Measurements from ENCODE around the gene ATP5MC3.
A peak's percentile ranks its signal among the peaks of the same experiment; 100 is the strongest.

Gene ATP5MC3

GRCh38 chr2:175169191-175169590 lies 12.3 kb downstream of the ATP5MC3 start:
- H3K27ac ChIP-seq (ENCODE audit: low read length, poor library complexity, severe bottlenecking) = no peak overlapping the region
- H2BK15ac ChIP-seq (ENCODE audit: low read depth, poor library complexity, severe bottlenecking) = no peak overlapping the region
- H3K9me3 ChIP-seq (ENCODE audit: control insufficient read depth, low read length) = no peaks in the 10 kb centered on the region
- H3K4me1 ChIP-seq (ENCODE audit: control insufficient read depth, insufficient read depth, low read depth, low read length) = peaks cover 3% of the 10 kb centered on the region
- no peaks in the 10 kb centered on the region for H3K27me3 ChIP-seq (ENCODE audit: control insufficient read depth in 1 of 2, insufficient read depth in 1 of 2, low read length in 2 of 2)
- DNase-seq = no peak
- H3K36me3 ChIP-seq (ENCODE audit: control insufficient read depth in 1 of 2, insufficient read depth in 2 of 2, low read depth in 1 of 2, low read length in 2 of 2) = peaks cover 0 to 13% of the 10 kb centered on the region in 2 experiments
- H2BK120ac ChIP-seq (ENCODE audit: low read depth, low read length) = no peak overlapping the region
- no peak overlapping the region for H2AK5ac ChIP-seq (ENCODE audit: low read length, severe bottlenecking)
- H2BK5ac ChIP-seq (ENCODE audit: low read depth, low read length, poor library complexity, severe bottlenecking) = no peak overlapping the region
- no peak overlapping the region for H2AFZ ChIP-seq (ENCODE audit: low read depth, low read length)
- WGBS = 100% methylated on average over 1 of the region's 3 CpGs
- no peak overlapping the region for H3K14ac ChIP-seq (ENCODE audit: low read length in 2 of 2)
- H3K4ac ChIP-seq (ENCODE audit: low read depth in 1 of 2, low read length in 2 of 2) = no peak overlapping the region
- peaks cover 6% of the 10 kb centered on the region for H3K79me1 ChIP-seq (replicated peaks; ENCODE audit: low read length, poor library complexity, severe bottlenecking)
- no peak overlapping the region for H3K18ac ChIP-seq (ENCODE audit: low read depth in 1 of 2, low read length in 2 of 2)
- H3K4me3 ChIP-seq (ENCODE audit: insufficient read depth in 1 of 2, low read depth in 1 of 2, low read length in 2 of 2) = peak overlapping the region in 1 of 2 experiments; percentile 90
- H4K8ac ChIP-seq (ENCODE audit: low read length) = no peak overlapping the region
- H3K4me2 ChIP-seq (ENCODE audit: low read length, poor library complexity, severe bottlenecking) = no peak overlapping the region
- no peak overlapping the region for H4K91ac ChIP-seq (ENCODE audit: low read length)
- peak overlapping the region; percentile 93 for H3K9ac ChIP-seq (ENCODE audit: low read length)
- H2BK12ac ChIP-seq (ENCODE audit: low read length in 2 of 2) = no peak overlapping the region
- H3K23ac ChIP-seq (ENCODE audit: low read length in 2 of 2) = no peak overlapping the region

- Histone ChIP-seq H2BK120ac (ENCODE audit: low read depth, low read length) (no peak overlapping the region), H2BK12ac (ENCODE audit: low read length in 2 of 2) (peak overlapping the region in 1 of 2 experiments; percentile 92), H3K27me3 (ENCODE audit: control insufficient read depth in 1 of 2, insufficient read depth in 1 of 2, low read length in 2 of 2) (no peaks in the 10 kb centered on the region), H3K9me3 (ENCODE audit: control insufficient read depth, low read length) (no peaks in the 10 kb centered on the region), H3K4me2 (ENCODE audit: low read length, poor library complexity, severe bottlenecking) (peak overlapping the region; percentile 47), H3K79me1 (replicated peaks; ENCODE audit: low read length, poor library complexity, severe bottlenecking) (peaks cover 5% of the 10 kb centered on the region), H2BK15ac (ENCODE audit: low read depth, poor library complexity, severe bottlenecking) (no peak overlapping the region), H3K14ac (ENCODE audit: low read length in 2 of 2) (peak overlapping the region in 1 of 2 experiments; percentile 97), H4K8ac (ENCODE audit: low read length) (no peak overlapping the region), H4K91ac (ENCODE audit: low read length) (peak overlapping the region; percentile 70), H3K9ac (ENCODE audit: low read length) (peak overlapping the region; percentile 93), H3K4ac (ENCODE audit: low read depth in 1 of 2, low read length in 2 of 2) (peak overlapping the region; percentile 66 to 87), H3K27ac (ENCODE audit: low read length, poor library complexity, severe bottlenecking) (peak overlapping the region; percentile 92), H3K36me3 (ENCODE audit: control insufficient read depth in 1 of 2, insufficient read depth in 2 of 2, low read depth in 1 of 2, low read length in 2 of 2) (peaks cover 0 to 7% of the 10 kb centered on the region in 2 experiments), H2AFZ (ENCODE audit: low read depth, low read length) (peak overlapping the region; percentile 82), H2AK5ac (ENCODE audit: low read length, severe bottlenecking) (no peak overlapping the region), H3K4me3 (ENCODE audit: insufficient read depth in 1 of 2, low read depth in 1 of 2, low read length in 2 of 2) (peak overlapping the region; percentile 74 to 90), H2BK5ac (ENCODE audit: low read depth, low read length, poor library complexity, severe bottlenecking) (peak overlapping the region; percentile 77), H3K18ac (ENCODE audit: low read depth in 1 of 2, low read length in 2 of 2) (peak overlapping the region; percentile 65 to 84), H3K4me1 (ENCODE audit: control insufficient read depth, insufficient read depth, low read depth, low read length) (peaks cover 3% of the 10 kb centered on the region), H3K23ac (ENCODE audit: low read length in 2 of 2) (no peak overlapping the region)
- 0% methylated on average over 2 of the region's 11 CpGs for WGBS
- DNase-seq = no peak
These were observed 13.0 kb downstream of the ATP5MC3 start for GRCh38 chr2:175168564-175168945.

GRCh38 chr2:175167792-175168563 lies 13.5 kb downstream of the ATP5MC3 start, which contains the start of gene ATF2:
TSS of gene ATF2 (minus strand) at chr2:175168203. CDS start at chr2:175136443, 31,760 bp downstream.
- Histone ChIP-seq H3K9me3 (ENCODE audit: control insufficient read depth, low read length) (no peaks in the 10 kb centered on the region), H2BK12ac (ENCODE audit: low read length in 2 of 2) (peak within 1 kb of the TSS; percentile 41 to 92), H4K8ac (ENCODE audit: low read length) (peak within 1 kb of the TSS; percentile 98), H3K4me3 (ENCODE audit: insufficient read depth in 1 of 2, low read depth in 1 of 2, low read length in 2 of 2) (peak within 1 kb of the TSS; percentile 90 to 97), H4K91ac (ENCODE audit: low read length) (peak within 1 kb of the TSS; percentile 98), H2AFZ (ENCODE audit: low read depth, low read length) (peak within 1 kb of the TSS; percentile 82), H3K27ac (ENCODE audit: low read length, poor library complexity, severe bottlenecking) (peak within 1 kb of the TSS; percentile 92), H3K18ac (ENCODE audit: low read depth in 1 of 2, low read length in 2 of 2) (peak within 1 kb of the TSS; percentile 97 to 100), H3K79me1 (replicated peaks; ENCODE audit: low read length, poor library complexity, severe bottlenecking) (peaks cover 5% of the 10 kb centered on the region), H3K4me1 (ENCODE audit: control insufficient read depth, insufficient read depth, low read depth, low read length) (peaks cover 3% of the 10 kb centered on the region), H3K14ac (ENCODE audit: low read length in 2 of 2) (peak within 1 kb of the TSS; percentile 58 to 99), H3K4ac (ENCODE audit: low read depth in 1 of 2, low read length in 2 of 2) (peak within 1 kb of the TSS; percentile 66 to 98), H2BK15ac (ENCODE audit: low read depth, poor library complexity, severe bottlenecking) (peak within 1 kb of the TSS; percentile 86), H3K4me2 (ENCODE audit: low read length, poor library complexity, severe bottlenecking) (peak within 1 kb of the TSS; percentile 47), H2AK5ac (ENCODE audit: low read length, severe bottlenecking) (peak within 1 kb of the TSS; percentile 18), H2BK5ac (ENCODE audit: low read depth, low read length, poor library complexity, severe bottlenecking) (peak within 1 kb of the TSS; percentile 77), H3K36me3 (ENCODE audit: control insufficient read depth in 1 of 2, insufficient read depth in 2 of 2, low read depth in 1 of 2, low read length in 2 of 2) (peaks cover 0 to 2% of the 10 kb centered on the region in 2 experiments), H2BK120ac (ENCODE audit: low read depth, low read length) (peak within 1 kb of the TSS; percentile 93), H3K9ac (ENCODE audit: low read length) (peak within 1 kb of the TSS; percentile 95), H3K27me3 (ENCODE audit: control insufficient read depth in 1 of 2, insufficient read depth in 1 of 2, low read length in 2 of 2) (no peaks in the 10 kb centered on the region), H3K23ac (ENCODE audit: low read length in 2 of 2) (peak within 1 kb of the TSS in 1 of 2 experiments; percentile 95)
- WGBS = 0% methylated on average over 43 of the region's 56 CpGs
- DNase-seq = peak; percentile 100

GRCh38 chr2:175167076-175167791 lies 14.3 kb downstream of the ATP5MC3 start:
- 1% methylated on average over 24 of the region's 32 CpGs for WGBS
- H3K4me2 ChIP-seq (ENCODE audit: low read length, poor library complexity, severe bottlenecking) = peak overlapping the region; percentile 33
- H2BK12ac ChIP-seq (ENCODE audit: low read length in 2 of 2) = peak overlapping the region; percentile 37 to 41
- H3K9me3 ChIP-seq (ENCODE audit: control insufficient read depth, low read length) = no peaks in the 10 kb centered on the region
- peak overlapping the region; percentile 18 for H2AK5ac ChIP-seq (ENCODE audit: low read length, severe bottlenecking)
- peak; percentile 65 for DNase-seq
- H2BK5ac ChIP-seq (ENCODE audit: low read depth, low read length, poor library complexity, severe bottlenecking) = peak overlapping the region; percentile 8
- H4K8ac ChIP-seq (ENCODE audit: low read length) = peak overlapping the region; percentile 98
- H3K4me1 ChIP-seq (ENCODE audit: control insufficient read depth, insufficient read depth, low read depth, low read length) = peaks cover 3% of the 10 kb centered on the region
- peak overlapping the region; percentile 95 for H3K9ac ChIP-seq (ENCODE audit: low read length)
- H2BK120ac ChIP-seq (ENCODE audit: low read depth, low read length) = peak overlapping the region; percentile 93
- peak overlapping the region; percentile 98 for H4K91ac ChIP-seq (ENCODE audit: low read length)
- H3K36me3 ChIP-seq (ENCODE audit: control insufficient read depth in 1 of 2, insufficient read depth in 2 of 2, low read depth in 1 of 2, low read length in 2 of 2) = no peaks in the 10 kb centered on the region
- peaks cover 5% of the 10 kb centered on the region for H3K79me1 ChIP-seq (replicated peaks; ENCODE audit: low read length, poor library complexity, severe bottlenecking)
- peak overlapping the region; percentile 68 for H2AFZ ChIP-seq (ENCODE audit: low read depth, low read length)
- peak overlapping the region; percentile 90 to 97 for H3K4me3 ChIP-seq (ENCODE audit: insufficient read depth in 1 of 2, low read depth in 1 of 2, low read length in 2 of 2)
- H3K27me3 ChIP-seq (ENCODE audit: control insufficient read depth in 1 of 2, insufficient read depth in 1 of 2, low read length in 2 of 2) = no peaks in the 10 kb centered on the region
- peak overlapping the region; percentile 92 for H3K27ac ChIP-seq (ENCODE audit: low read length, poor library complexity, severe bottlenecking)
- H3K14ac ChIP-seq (ENCODE audit: low read length in 2 of 2) = peak overlapping the region; percentile 58 to 99
- peak overlapping the region; percentile 97 to 100 for H3K18ac ChIP-seq (ENCODE audit: low read depth in 1 of 2, low read length in 2 of 2)
- H3K23ac ChIP-seq (ENCODE audit: low read length in 2 of 2) = no peak overlapping the region
- peak overlapping the region; percentile 86 for H2BK15ac ChIP-seq (ENCODE audit: low read depth, poor library complexity, severe bottlenecking)
- H3K4ac ChIP-seq (ENCODE audit: low read depth in 1 of 2, low read length in 2 of 2) = peak overlapping the region; percentile 42 to 98

Data from mesenchymal stem cell (in vitro differentiated cells and primary cell).